Endometrial microvascular endothelial cells (primary cell): ENCODE data around the gene TACC3. TPM values are rescaled to one million over a fixed set of nuclear protein-coding genes. Genes with fewer than 3 reads are reported as not detected.

ENCODE experiments used
- in situ Hi-C: cut with HindIII; loops from 2 replicates; pipeline ENCODE4 v1.10.0; 2017; ENCODE audit warnings: low sequenced_read_pairs, low pct_unique_long_range_greater_than_20kb; ENCODE audit errors: inconsistent ontology term
- total RNA-seq: library from RNA; depleted of rRNA; stranded (reverse); fragments of >200 nt; gene quantifications from one replicate; pipeline ENCODE4 v1.2.3, GENCODE V29; 2015; ENCODE audit errors: inconsistent ontology term

Gene TACC3
- total RNA-seq: 62.5 TPM

DNA sequence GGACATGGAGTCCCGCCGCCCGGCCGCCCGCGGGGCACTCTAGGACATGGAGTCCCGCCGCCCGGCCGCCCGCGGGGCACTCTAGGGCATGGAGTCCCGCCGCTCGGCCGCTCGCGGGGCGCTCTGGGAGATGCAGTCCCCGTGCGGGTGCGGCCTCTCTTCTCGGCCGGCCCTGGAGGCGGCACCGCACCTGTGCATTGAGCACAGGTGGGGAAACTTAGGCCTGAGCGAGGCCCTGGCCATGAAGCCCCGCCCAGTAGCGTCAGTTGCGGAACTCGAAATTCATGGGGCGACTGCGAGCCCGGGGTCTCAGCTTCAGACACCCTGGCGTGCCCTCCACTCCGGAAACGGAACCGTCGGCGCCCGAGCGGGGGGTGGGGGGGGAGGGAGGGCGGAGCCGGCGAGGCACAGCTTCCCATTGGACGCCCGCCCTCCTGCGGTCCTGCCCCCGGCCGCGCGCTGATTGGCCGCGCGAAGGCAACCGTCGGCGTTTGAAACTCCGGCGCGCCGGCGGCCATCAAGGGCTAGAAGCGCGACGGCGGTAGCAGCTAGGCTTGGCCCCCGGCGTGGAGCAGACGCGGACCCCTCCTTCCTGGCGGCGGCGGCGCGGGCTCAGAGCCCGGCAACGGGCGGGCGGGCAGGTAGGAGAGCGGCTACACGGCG lies at the start of gene TACC3, which contains the start of gene TMEM129:
TACC3 (plus strand) TSS at position 519 of the 663 bp plus-strand sequence. CDS start 1,901 bp downstream, outside the sequence.
TMEM129 (minus strand) TSS at position 321 of the 663 bp plus-strand sequence. CDS start 486 bp downstream, outside the sequence.
- in situ Hi-C loops: no loop called here

- in situ Hi-C loops: no loop called here
These were observed 47.6 kb upstream of the TACC3 start for GRCh38 chr4:1673671-1674070.

DNA sequence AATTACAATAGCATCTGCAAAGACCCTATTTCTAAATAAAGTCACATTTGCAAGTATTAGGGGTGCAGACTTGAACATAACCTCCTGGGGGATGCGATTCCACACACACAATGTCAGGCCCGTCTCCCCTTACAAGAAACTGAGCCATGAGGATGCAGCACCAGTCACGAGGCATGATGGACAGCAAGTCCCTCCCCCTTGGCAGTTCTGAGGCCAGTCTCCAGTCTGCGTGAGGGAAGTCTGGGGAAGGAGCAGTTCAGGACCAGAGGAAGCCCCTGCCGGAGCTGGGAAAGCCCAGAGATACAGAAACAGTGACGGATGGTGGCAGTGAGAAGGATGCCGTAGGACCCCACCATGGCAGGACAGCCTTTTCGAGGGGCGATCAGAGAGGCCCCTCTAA lies 46.6 kb upstream of the TACC3 start:
- in situ Hi-C loops: no loop called here

GRCh38 chr4:1675136-1675801 lies 46.1 kb upstream of the TACC3 start:
- in situ Hi-C loops: no loop called here

DNA sequence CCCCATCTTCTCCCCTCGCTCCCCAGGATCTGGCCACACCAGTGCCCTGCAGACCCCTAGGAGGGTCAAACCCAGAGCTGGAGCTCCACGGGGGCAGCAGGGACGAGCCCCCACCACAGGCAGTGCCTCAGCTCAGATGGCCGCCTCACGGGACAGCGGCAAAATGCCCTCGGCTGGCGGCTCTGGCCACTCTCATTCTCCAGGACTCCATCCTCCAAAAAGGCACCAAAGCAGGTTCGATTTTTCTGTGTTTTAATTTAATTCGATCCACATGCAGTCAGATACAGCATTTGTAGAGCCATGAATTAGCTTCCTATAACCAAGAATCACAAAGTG lies 45.6 kb upstream of the TACC3 start:
- in situ Hi-C loops: no loop called here

DNA sequence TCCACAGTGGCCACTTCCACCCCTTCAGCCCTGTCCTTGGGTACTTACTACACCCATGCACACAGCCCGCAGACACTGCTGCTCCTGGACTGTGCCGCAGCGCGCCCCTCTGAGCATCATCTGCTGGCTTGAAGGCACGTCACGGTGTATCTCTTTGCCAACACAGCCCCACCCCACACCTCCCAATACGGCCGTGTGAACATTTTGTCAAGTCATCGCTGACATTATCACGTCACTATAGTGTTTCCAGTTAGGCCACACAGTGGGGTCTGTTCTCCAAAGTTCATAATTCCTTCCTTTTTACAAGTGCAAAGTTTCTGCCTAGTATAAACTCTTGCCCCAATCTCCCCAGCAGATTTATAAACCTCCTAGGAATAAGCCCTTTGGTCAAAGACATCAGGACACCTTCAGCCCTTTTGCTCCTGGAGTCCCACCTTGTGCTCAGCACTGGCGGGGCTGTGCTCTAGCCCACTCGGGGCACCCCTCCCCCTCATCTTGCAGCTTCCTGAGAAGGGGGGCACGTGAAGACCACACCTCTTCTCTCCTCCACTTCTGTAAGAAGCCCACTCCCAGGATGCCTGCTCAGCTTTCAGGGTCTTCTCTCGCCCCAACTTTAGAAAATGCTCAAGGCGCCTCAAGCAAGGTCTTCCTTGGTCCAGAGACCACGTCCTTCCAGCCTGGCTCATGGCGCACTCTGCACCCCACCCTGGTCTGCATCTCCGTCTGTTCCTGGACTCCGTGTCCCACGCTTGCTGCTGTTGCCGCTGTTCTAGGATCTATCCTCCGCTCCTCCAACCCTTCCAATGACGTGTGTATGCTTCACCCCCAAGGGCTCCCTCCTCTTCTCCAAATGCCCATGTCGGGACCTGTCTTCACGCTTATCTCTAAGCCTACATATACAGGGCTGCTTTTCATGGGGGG lies 44.5 kb upstream of the TACC3 start:
- in situ Hi-C loops: no loop called here

DNA sequence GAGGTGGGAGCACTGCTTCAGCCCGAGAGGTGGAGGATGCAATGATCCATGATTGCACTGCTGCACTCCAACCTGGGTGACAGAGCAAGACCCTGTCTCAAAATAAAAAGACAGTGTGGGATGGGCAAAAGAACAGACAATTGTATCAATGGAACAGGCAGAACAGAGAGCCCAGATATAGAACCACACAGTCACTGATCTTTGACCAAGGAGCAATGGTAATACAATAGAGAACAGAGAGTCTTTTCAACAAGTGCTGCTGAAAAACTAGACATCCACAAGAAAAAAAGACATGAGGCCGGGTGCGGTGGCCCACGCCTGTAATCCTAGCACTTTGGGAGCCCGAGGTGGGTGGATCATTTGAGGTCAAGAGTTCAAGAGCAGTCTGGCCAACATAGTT lies 43.1 kb upstream of the TACC3 start:
- in situ Hi-C loops: no loop called here

- in situ Hi-C loops: no loop called here
These were observed 38.5 kb upstream of the TACC3 start for GRCh38 chr4:1682860-1683259.

GRCh38 chr4:1683261-1683735 lies 38.0 kb upstream of the TACC3 start:
- in situ Hi-C loops: no loop called here

DNA sequence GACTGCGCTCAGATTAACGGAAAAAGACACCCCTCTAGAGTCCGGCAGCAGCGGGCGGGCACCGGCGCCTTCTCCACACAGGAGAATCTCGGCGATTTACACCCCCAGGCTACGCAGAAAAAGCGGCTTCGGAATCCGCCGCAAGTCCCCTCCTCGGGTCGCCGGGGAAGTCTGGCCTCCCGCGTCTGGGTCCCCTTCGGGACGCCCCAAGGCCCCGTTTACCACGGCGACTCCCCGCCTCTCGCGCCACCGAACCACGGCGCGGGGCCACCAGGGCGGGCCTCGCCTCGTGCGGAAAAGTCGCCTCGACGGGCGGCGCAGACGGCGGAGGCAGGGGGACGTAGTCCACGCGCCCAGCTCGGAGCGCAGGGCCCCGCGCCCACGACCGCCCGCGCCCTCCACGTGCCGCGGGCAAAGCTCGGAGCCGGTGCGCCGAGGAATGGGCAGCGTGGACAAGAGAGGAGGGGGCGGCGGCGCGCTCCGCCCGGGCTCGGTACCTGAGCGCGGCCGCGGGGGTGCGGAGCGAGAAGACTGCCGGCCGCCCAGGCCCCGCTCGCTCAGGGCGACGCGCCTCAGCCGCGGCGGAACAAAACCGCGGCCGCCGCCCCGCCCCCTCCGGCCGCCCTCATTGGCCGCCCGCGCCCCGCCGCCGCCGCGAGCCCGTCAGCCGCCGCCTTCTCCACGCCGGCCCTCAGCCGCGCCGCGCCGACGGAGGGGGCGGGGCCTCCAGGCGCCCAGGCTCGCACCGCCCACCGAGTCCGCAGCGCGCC lies 37.4 kb upstream of the TACC3 start, which contains the start of gene FAM53A:
FAM53A (minus strand) TSS at position 578 of the 770 bp plus-strand sequence. CDS start 15,572 bp downstream, outside the sequence.
- in situ Hi-C loops: no loop called here

GRCh38 chr4:1684506-1685234 lies 36.7 kb upstream of the TACC3 start:
- in situ Hi-C loops: no loop called here

DNA sequence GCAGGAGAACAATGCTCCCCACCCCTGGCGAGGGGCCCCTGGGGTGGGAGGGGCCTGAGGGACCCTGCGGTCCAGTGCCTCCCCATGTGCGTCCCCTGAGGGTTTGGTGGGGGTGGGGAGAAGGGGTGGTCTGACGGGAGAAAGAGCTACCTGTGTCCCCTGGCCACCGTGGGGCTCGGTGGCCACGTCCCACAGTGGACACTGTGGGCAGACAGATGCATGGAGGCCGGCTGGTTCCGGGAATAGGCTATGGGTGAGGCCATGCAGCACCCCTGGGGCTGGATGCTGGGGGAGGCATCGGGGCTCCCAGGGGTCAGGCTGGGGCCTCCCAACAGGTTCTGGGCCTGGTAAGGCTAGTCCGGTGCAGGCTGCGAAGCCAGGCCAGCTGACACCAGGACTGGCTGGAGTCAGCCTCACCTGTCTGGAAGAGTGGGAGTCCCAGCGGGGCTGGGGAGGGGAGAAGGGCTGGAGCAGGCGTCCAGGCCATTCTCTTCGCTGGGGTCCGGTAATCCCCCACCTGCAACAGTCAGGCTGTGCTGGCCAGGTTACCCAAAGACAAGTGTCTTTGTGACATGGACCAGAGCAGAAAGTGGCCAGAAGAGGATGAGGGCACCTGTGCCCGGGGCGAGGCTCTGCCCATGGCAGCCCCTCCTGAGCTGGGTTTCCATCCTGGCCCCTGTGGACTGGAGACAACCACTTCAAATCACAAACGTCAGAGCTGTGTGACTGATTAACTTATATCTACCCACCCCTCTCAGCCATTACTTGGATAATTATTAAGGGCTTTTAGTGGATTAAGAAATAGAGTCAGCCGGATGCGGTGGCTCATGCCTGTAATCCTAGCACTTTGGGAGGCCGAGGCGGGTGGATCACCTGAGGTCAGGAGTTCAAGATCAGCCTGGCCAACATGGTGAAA lies 35.8 kb upstream of the TACC3 start:
- in situ Hi-C loops: no loop called here

DNA sequence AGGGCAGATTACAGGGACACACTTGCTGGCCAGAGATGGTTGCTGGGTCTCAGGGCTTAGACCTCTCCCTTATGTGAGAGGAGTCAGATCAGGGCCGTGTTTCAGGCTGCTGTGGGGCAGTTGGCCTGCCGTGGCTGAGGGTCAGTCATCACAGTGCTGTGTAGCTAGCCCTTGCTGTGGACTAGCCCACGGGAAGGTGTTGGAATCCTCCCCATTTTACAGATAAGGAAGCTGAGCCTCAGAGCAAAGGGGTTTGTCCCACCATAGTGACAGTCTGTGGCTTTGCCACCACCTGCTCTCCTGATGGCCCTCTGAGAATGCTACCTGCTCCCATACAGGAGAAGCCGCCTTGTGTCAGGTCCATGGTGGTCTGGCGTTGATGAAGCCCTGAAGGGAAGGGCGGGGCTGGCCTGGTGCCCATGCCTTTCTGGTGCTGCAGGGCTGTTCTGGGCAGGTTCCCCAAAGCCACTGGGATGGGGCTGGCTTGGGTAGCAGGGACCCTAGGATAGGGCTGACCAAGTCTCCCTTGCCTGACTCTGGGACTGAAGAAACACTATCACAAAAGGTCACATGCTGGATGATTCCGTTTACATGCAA lies 34.8 kb upstream of the TACC3 start:
- in situ Hi-C loops: no loop called here

DNA sequence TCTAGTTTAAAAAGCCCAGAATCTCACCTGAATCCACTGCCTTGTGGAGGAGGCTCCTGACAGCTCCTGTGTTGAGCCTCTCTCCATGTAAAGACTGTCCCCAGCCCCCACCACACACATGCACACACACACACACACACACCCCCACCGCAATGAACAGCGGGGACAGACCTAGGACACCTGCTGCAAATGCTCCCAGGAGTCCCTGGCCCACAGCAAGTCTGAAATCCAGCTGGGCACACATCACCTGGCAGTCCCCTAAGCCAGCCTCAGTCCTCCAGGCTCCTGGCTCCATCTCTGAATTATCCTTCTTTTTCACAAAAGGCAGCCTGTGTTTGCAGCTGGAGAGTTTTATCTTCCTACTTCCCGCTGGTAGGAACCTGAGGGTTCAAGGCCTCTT lies 30.6 kb upstream of the TACC3 start:
- in situ Hi-C loops: no loop called here

DNA sequence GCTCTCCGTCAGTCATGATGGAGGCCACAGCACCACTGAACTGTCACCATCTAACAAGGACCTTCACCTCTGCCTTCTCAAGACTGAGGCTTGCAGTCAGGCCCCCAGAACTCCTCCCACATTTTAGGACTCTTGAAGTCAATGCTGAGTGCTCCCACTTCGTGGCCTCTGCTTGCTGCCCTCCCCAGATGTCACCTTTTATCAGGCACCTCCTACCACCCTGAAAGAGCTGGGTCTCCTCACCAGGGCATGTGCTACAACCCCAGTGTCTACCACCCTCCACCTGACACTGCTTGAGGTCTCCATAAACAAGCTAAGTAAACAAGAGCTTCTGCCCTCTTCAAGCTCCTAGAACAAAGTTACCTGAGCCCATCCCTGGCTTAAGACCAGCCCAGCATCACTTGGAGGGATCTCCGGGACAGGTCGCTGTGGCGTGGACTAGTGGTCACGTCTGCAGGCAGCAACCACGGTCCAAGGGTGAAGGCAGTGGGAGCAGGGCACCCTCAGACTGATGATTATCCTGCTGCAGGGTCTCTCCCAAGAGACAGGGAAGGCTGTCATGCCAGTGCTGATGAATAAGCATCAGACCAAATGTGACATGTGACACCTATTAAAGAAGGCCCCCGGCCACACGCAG lies 29.5 kb upstream of the TACC3 start:
- in situ Hi-C loops: no loop called here

GRCh38 chr4:1693131-1693896 lies 28.0 kb upstream of the TACC3 start:
- in situ Hi-C loops: no loop called here
